Osteoblast (primary cell): ENCODE data around the gene FBXO41. TPM values are rescaled to one million over a fixed set of nuclear protein-coding genes. Genes with fewer than 3 reads are reported as not detected.

Source experiments
- DNase-seq: peaks from one replicate; pipeline ENCODE4 v3.0.0; 2011; ENCODE audit warnings: low spot score, mixed read lengths; ENCODE audit not compliant: insufficient read length; ENCODE audit errors: missing footprints
- H2AFZ ChIP-seq: 2 replicates; pipeline ENCODE4 v1.6.0; 2011; ENCODE audit warnings: mild to moderate bottlenecking, low read length
- H3K27ac ChIP-seq: 2 replicates; pipeline ENCODE4 v1.5.1; 2011; ENCODE audit warnings: mild to moderate bottlenecking, low read depth, low read length, moderate library complexity
- H3K27me3 ChIP-seq: 2 replicates; pipeline ENCODE4 v1.6.0; 2012; ENCODE audit warnings: mild to moderate bottlenecking, control low read depth, inconsistent platforms, low read length, moderate library complexity; ENCODE audit not compliant: insufficient read depth
- H3K36me3 ChIP-seq: 2 replicates; pipeline ENCODE4 v1.5.1; 2011; ENCODE audit warnings: mild to moderate bottlenecking, low read length, control low read depth, moderate library complexity; ENCODE audit not compliant: insufficient read depth
- H3K4me1 ChIP-seq: 2 replicates; pipeline ENCODE4 v1.5.1; 2011; ENCODE audit warnings: mild to moderate bottlenecking, low read length, control low read depth, moderate library complexity; ENCODE audit not compliant: insufficient read depth
- H3K4me2 ChIP-seq: 2 replicates; pipeline ENCODE4 v1.6.0; 2011; ENCODE audit warnings: mild to moderate bottlenecking, low read length; ENCODE audit not compliant: insufficient read depth
- H3K4me3 ChIP-seq: fragments of 200-600 bp; sonication (generic); 3 replicates; pipeline ENCODE4 v1.5.1; 2012; ENCODE audit warnings: mild to moderate bottlenecking, low read length, inconsistent platforms; ENCODE audit not compliant: insufficient read depth
- H3K79me2 ChIP-seq: 2 replicates; pipeline ENCODE4 v1.6.0; 2012; ENCODE audit warnings: mild to moderate bottlenecking, low read length, control low read depth, inconsistent platforms; ENCODE audit not compliant: insufficient read depth
- H3K9me3 ChIP-seq: 2 replicates; pipeline ENCODE4 v1.5.1; 2011; ENCODE audit warnings: low read depth, low read length, control low read depth
- H4K20me1 ChIP-seq: 2 replicates; pipeline ENCODE4 v1.6.0; 2012; ENCODE audit warnings: mild to moderate bottlenecking, low read length, control low read depth; ENCODE audit not compliant: insufficient read depth
- total RNA-seq: library from RNA; depleted of rRNA; stranded (reverse); fragments of >200 nt; gene quantifications from 2 replicates; pipeline ENCODE4 v1.2.3, GENCODE V29; 2012
- TF ChIP-seq, protein P1 (sequence below): IDR thresholded peaks from 2 replicates; pipeline ENCODE4 v1.5.1; 2011; ENCODE audit warnings: mild to moderate bottlenecking, low read depth, low read length, moderate library complexity; ENCODE audit errors: extremely low read depth

The FBXO41 gene
- total RNA-seq, 1 donor = 0.36 TPM

DNA sequence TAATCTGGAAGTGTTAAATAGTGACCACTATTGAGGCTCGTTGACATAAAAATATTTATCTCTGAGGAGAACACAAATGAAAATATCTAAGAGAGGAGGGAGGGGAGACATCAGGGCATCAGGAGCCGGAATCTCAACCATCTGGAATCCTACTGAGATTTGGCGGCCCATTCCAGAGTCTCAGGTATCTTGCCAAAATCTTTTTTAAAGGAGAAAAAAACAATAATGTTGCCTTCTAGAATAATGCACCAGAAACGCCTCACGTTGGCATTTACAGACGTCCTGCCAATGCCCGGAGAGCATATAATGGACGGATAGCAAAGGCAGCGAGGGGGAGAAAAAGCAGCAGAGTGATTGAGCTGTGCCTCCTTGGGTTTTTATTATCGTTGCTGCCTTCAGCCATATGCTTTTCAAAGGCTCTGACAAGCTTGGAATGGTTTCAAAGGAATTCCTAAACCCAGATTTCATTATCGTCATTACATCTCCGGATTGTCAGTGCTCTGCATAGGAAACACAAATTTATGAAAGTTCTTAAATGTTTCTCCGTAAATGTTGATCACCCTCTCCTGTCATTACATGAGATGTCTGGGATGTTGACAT, 39.9 kb upstream of the FBXO41 start:
- Histone ChIP-seq H4K20me1 (no peaks in the 10 kb centered on the region), H3K27me3 (peaks cover 11% of the 10 kb centered on the region), H3K36me3 (no peaks in the 10 kb centered on the region), H3K27ac (no peak overlapping the region), H2AFZ (no peak overlapping the region), H3K79me2 (no peaks in the 10 kb centered on the region), H3K9me3 (no peaks in the 10 kb centered on the region), H3K4me1 (no peaks in the 10 kb centered on the region), H3K4me2 (no peak overlapping the region), H3K4me3 (no peak overlapping the region)
- TF ChIP-seq, protein P1, sequence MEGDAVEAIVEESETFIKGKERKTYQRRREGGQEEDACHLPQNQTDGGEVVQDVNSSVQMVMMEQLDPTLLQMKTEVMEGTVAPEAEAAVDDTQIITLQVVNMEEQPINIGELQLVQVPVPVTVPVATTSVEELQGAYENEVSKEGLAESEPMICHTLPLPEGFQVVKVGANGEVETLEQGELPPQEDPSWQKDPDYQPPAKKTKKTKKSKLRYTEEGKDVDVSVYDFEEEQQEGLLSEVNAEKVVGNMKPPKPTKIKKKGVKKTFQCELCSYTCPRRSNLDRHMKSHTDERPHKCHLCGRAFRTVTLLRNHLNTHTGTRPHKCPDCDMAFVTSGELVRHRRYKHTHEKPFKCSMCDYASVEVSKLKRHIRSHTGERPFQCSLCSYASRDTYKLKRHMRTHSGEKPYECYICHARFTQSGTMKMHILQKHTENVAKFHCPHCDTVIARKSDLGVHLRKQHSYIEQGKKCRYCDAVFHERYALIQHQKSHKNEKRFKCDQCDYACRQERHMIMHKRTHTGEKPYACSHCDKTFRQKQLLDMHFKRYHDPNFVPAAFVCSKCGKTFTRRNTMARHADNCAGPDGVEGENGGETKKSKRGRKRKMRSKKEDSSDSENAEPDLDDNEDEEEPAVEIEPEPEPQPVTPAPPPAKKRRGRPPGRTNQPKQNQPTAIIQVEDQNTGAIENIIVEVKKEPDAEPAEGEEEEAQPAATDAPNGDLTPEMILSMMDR = no peak
- DNase-seq = no peak

DNA sequence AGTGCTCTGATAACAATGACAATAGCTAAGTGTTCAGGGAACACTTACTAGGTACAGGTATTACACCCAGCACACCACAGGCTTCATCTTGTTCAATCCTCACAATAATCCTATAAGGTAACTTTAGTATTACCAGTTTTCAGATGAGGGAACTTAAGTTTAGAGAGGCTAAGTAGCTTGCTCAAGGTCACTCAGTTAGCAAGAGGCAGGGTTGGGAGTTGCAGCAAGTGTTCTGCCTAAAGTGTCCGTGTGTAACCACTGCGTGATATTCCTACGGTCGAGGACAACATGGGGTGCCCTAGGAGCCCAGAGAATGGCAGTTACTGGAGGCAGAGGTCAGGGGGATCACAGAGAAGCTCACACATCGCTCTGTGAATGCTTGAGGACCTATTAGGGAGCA, 39.3 kb upstream of the FBXO41 start:
- Histone ChIP-seq H3K27ac (no peak overlapping the region), H3K4me1 (no peaks in the 10 kb centered on the region), H3K9me3 (no peaks in the 10 kb centered on the region), H3K36me3 (no peaks in the 10 kb centered on the region), H3K27me3 (peaks cover 11% of the 10 kb centered on the region), H3K4me3 (no peak overlapping the region), H3K79me2 (no peaks in the 10 kb centered on the region), H4K20me1 (no peaks in the 10 kb centered on the region), H3K4me2 (no peak overlapping the region), H2AFZ (no peak overlapping the region)
- no peak for DNase-seq
- TF ChIP-seq, protein P1 = no peak

DNA sequence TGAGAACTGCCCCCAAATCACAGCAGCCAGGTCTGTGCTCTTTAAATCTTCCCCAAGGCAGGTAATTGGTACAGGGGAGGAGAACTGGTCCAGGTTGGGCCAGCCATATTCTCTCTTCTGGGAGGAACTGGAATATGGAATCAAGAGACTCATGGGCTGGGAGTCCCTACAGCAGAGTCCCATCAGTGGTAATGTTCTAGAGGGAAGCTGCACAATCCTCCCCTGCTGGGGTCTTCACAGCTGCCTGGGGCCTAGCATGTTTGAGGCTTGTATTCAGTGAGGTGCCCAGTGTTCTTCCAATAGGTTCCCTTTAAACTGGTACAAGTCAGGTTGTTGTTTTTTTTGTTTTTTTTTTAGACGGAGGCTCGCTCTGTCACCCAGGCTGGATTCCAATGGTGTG, 30.2 kb upstream of the FBXO41 start:
- Histone ChIP-seq H2AFZ (no peak overlapping the region), H4K20me1 (no peaks in the 10 kb centered on the region), H3K27ac (no peak overlapping the region), H3K36me3 (no peaks in the 10 kb centered on the region), H3K4me3 (no peak overlapping the region), H3K79me2 (no peaks in the 10 kb centered on the region), H3K4me2 (no peak overlapping the region), H3K27me3 (peaks cover 7% of the 10 kb centered on the region), H3K9me3 (no peaks in the 10 kb centered on the region), H3K4me1 (no peaks in the 10 kb centered on the region)
- DNase-seq = no peak
- TF ChIP-seq, protein P1 = no peak

DNA sequence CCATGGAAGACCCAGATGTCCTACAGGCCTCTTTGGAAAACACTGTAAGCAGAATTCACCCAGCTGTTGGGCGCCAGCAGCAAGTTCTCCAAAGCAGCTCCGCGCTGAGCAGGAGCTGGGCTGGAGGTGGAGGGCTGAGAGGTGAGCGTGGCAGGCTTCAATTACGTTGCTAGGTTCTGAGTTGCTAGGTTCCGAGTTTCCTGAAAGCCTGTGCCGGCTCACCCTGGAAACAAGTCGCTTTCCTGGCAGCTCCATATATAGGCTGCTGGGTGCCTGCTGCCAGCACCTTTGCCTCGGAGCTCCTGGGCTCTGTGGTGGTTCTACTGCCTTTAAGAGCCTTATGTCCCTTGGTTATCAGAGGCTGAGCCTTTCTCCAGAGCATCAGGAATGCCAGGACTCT, 23.4 kb upstream of the FBXO41 start:
- DNase-seq = no peak

More for the DNA sequence above, 23.4 kb upstream of the FBXO41 start:
- no peaks in the 10 kb centered on the region for H3K36me3 ChIP-seq
- H3K4me2 ChIP-seq = no peak overlapping the region
- H3K27ac ChIP-seq = no peak overlapping the region
- H3K27me3 ChIP-seq = peaks cover 7% of the 10 kb centered on the region
- H2AFZ ChIP-seq = no peak overlapping the region
- no peaks in the 10 kb centered on the region for H4K20me1 ChIP-seq
- H3K79me2 ChIP-seq = no peaks in the 10 kb centered on the region
- no peaks in the 10 kb centered on the region for H3K9me3 ChIP-seq
- no peak overlapping the region for H3K4me3 ChIP-seq
- H3K4me1 ChIP-seq = no peaks in the 10 kb centered on the region
- TF ChIP-seq, protein P1 = no peak
